Activated CD4-positive, alpha-beta T cell treated with anti-CD3 and anti-CD28 coated beads for 48 hours (primary cell): ENCODE data around the gene AIG1.
"Not testable (repeated sequence)": the region's sequence is repeated elsewhere in the genome, so short reads cannot be mapped to it uniquely, and the experiment has no call there.

Source experiments
- DNase-seq: peaks from one replicate; pipeline ENCODE4 v3.0.0-alpha.2; 2020

Gene AIG1

GRCh38 chr6:143060806-143061596, at the start of gene AIG1:
Gene AIG1 (plus strand): TSS chr6:143060889. CDS start chr6:143060926, 37 bp downstream.
- DNase-seq: peak; percentile 68

GRCh38 chr6:143014764-143015163, 45.9 kb upstream of the AIG1 start:
- DNase-seq: no peak

DNA sequence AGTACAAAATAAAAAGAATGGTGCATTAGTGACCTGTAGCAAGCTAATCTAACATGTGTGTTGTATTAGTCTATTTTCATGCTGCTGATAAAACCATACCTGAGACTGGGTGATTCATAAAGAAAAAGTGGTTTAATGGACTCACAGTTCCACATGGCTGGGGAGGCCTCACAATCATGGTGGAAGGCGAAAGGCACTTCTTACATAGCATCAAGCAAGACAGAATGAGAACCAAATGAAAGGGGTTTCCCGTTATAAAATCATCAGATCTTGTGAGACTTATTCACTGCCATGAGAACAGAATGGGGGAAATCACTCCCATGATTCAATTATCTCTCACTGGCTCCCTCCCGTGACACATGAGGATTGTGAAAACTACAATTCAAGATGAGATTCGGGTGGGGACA, 45.4 kb upstream of the AIG1 start:
- DNase-seq: no peak

- DNase-seq: no peak
Observed at GRCh38 chr6:143018955-143019354, 41.7 kb upstream of the AIG1 start.

- not testable (repeated sequence) for DNase-seq
Observed at GRCh38 chr6:143020862-143021261, 39.8 kb upstream of the AIG1 start.

GRCh38 chr6:143021543-143021942, 39.1 kb upstream of the AIG1 start:
- DNase-seq: no peak

- DNase-seq: no peak
Observed at GRCh38 chr6:143022587-143022986, 38.1 kb upstream of the AIG1 start.

DNA sequence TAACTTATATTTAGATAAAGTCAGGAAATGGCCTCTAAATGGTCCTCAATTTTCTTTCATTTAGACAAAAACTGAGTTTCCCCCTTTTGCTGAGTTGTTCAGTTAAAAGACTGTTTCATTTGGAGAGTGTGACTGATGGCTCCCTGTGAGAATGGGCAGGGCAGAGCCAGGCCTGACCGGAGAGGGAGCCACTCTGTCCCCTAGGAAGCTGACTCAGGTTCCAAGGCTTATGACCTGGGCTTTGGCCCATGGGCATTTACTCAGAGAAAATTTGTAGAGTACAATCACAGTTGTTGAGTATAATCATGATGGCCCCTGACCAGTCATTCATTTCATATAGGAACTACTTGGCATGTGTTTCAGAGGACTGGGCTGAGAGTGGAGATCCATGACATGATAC, 37.0 kb upstream of the AIG1 start:
- DNase-seq: no peak

- DNase-seq: no peak
Observed at GRCh38 chr6:143024977-143025376, 35.7 kb upstream of the AIG1 start.

DNA sequence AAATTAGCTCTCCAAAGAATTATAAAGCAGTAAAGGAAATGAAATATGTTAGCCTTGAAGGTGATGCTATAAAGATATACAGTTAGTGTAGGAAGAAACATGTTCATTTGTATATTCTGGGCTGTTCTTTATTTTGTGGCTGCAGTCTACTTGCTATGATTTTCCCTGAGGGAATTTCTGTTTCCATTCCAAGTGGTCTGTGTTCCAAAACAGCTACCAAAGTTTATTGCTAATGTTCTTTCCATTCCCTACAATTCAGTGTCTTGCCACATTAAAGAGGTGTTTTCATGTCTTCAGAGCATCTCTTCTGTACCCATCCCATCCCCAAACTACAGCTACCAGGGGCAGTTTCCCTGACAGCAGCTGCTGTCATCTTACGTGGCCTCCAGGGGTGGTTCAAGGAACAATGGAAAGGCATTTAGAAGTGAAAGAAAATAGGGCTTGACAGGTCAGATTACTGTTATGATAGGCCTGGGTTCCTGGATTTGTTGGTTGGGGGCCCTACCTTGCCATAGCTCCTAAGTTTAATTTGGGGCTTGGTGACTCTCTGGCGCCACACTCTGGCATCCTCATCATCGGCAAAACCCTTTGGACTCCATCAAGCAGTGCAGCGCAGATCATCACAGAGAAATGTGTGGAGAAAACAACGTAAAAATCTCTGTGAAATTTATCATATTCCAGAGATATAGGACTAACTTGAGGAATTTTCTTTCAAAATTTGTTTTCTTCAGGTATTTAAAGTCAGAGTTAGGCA, 33.8 kb upstream of the AIG1 start:
- peak; percentile 66 for DNase-seq

- DNase-seq: no peak
Observed at GRCh38 chr6:143034689-143035334, 25.9 kb upstream of the AIG1 start.

- no peak for DNase-seq
Observed at GRCh38 chr6:143037470-143037869, 23.2 kb upstream of the AIG1 start.

DNA sequence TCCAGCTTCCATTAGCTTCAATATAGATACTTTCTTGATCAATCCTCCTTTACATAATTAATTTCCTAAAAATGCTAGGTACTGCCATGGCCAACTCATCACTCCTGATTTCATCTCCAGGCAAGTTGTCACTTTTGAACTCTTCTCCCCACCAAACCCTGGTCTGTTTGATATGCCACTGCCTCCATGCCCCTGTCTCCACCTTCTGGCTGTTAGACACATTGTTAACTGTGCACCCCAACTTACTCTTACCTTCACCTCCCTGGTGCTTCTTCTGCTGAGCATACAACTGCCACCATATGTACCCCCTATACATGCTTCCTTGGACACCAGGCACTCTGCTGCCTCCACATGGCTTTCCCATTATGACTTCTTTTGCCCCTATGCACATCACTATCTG, 21.9 kb upstream of the AIG1 start:
- no peak for DNase-seq

- DNase-seq: no peak
Observed at GRCh38 chr6:143039548-143039947, 21.1 kb upstream of the AIG1 start.

- no peak for DNase-seq
Observed at GRCh38 chr6:143040018-143040417, 20.7 kb upstream of the AIG1 start.

- not testable (repeated sequence) for DNase-seq
Observed at GRCh38 chr6:143044345-143044744, 16.3 kb upstream of the AIG1 start.

GRCh38 chr6:143049611-143050010, 11.1 kb upstream of the AIG1 start:
- DNase-seq: no peak

DNA sequence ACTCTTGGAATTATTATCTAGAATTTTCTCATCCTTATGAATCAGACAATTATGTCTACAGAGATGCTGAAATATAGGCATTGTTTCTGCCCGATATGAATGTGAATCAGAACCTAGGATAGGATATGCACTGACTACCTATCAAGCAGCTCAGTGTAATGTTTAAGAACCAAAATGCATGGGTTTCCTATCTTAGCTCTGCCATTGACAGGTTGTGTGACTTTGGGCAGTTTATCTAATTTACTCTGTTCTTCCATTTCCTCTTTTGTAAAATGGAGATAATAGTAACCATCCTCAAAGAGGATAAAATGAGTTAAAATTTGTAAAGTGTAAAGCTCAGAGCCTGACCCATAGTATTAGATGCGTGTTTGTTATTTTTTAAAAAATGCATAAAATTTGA, 10.2 kb upstream of the AIG1 start:
- no peak for DNase-seq

DNA sequence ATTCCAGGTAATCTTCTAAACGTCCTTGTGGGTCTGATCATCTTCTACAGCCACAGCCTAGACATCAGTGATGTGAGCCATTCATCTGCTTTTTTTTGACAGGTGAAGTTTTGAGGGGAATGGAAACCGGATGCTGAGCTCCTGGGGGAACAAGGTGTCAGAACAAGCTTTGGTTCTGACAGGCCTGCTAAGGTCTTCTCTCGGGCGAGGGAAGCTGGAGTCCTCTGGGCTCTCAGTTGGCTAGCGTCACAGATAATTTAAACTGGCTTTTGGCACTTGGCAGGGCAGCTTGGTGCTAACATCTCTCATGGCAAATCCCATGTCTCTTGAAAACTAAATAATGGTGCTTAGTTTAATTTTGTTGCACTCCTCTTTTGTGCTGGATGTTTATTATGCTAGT, 8.4 kb upstream of the AIG1 start:
- no peak for DNase-seq

GRCh38 chr6:143053856-143054255, 6.8 kb upstream of the AIG1 start:
- no peak for DNase-seq

GRCh38 chr6:143054329-143054728, 6.4 kb upstream of the AIG1 start:
- DNase-seq: no peak

DNA sequence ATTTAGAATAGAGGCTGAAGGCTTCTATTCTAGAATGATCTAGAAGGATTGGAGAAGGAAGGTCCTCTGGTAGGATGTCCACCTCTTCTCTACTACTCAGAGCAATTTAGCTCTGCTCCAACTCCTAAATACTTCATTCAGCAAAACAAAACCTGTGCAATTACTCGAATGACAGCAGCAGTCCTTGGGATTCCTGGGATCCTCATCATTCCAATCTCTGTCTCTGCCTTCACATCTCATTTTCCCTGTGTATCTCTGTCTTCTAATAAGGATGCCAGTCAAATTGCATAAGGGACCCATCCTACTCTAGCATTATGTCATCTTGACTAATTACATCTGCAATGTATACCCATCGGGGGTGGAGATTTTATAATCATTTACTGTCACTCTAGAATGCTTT, 5.5 kb upstream of the AIG1 start:
- no peak for DNase-seq

GRCh38 chr6:143055891-143056290, 4.8 kb upstream of the AIG1 start:
- no peak for DNase-seq

DNA sequence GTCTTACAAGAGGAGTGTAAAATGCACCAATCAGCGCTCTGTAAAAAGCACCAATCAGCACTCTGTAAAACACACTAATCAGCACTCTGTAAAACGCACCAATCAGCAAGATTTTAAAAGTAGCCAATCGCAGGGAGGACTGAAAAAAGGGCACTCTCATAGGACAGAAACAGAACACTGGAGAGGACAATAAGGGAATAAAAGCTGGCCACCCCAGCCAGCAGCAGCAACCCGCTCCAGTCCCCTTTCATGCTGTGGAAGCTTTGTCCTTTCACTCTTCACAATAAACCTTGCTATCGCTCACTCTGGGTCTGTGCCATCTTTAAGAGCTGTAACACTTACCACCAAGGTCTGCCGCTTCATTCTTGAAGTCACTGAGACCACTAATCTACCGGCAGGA, 1.7 kb upstream of the AIG1 start:
- DNase-seq: no peak
